ENCODE results near the gene TIMM10B.

Gene TIMM10B, protein sequence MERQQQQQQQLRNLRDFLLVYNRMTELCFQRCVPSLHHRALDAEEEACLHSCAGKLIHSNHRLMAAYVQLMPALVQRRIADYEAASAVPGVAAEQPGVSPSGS

DNA sequence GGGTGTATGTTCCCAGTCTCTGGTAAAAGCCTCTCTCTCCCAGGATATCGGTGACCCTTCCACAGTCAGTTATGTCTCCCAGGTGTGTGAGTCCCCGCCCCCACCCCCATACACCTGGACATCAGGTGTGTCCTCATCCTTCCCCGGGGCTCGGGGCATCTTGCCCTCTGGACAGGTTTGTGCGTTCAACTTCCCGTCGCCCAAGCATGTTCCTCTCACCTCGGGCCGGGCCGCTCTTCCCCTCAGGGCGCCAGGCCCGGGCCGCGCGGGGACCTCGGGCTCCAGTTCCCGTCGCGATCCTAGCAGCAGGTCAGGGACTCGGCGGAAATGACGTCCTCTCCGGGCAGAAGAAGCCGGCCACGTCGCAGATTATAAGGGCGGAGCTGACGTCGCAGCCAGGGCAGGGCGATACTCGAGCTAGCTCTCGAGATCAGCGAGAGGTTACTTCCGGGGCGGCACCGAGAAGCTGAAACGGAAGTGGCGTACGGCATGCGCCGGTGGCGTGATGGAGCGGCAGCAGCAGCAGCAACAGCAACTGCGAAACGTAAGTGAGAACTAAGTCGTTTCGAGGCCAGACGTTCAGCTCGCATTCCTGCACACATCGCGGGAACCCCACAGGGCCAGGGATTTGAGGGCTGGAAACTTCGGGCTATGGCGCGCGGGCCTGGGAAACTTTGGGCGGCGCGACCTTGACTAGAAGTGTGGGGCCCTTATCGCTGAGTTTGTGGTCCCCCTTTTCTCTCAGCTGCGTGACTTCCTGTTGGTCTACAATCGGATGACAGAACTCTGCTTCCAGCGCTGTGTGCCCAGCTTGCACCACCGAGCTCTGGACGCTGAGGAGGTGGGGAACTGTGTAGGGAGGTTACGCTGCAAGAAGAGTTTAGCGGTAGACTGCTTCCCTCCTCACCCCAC is at the start of gene TIMM10B, which contains the start of gene ARFIP2:
TIMM10B (plus strand) TSS at position 490 of the 912 bp plus-strand sequence; CDS start at position 506, 16 bp downstream.
ARFIP2 (minus strand) TSS at position 320 of the 912 bp plus-strand sequence. CDS start 910 bp downstream, outside the sequence.
- peak; percentile 87 for DNase-seq (ENCODE audit: low read depth)

DNA sequence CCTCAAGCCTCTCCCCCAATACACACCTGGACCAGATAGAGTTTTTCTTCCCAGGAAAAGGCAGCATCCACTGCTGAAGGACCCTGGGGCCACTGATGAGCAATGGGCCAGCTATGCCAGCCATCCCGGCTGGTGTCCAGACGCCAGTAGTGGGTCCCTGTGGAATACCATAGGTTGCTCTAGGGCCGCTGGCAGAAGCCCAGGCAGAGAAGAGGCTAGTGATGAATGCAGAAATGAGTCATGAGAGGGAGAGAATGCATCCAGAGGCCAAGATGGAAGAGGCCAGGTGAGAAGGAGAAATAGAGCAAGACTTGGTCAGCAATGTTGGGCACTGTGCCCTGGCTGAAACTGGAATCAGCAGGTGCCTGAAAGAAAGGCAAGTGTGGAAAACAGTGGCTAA is 49.4 kb upstream of the TIMM10B start:
- peak; percentile 70 for DNase-seq (ENCODE audit: low read depth)

DNA sequence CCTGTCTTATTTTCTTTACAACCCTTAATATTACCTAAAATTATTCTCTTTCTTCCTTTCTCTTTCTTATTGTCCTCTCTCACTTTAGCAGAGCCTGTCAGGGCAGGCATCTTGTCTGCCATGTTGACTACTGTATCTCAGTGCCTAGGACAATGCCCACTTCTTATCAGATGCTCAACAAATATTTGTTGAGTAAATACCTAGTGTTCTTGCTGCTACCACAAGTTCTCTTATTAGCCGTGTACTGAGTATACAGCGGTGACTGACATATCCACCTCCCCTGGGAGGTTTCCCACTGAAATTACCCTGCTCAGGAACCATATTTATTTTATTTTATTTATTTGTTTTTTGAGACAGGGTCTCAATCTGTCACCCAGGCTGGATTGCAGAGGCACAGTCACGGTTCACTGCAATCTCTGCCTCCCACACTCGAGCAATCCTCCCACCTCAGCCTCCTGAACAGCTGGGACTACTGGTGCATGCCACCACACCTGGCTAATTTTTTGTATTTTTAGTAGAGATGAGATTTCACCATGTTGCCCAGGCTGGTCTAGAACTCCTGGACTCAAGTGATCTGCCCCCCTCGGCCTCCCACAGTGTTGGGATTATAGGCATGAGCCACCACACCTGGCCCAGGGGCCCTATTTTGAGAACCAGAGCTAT is 47.2 kb upstream of the TIMM10B start:
- no peak for DNase-seq (ENCODE audit: low read depth)

DNA sequence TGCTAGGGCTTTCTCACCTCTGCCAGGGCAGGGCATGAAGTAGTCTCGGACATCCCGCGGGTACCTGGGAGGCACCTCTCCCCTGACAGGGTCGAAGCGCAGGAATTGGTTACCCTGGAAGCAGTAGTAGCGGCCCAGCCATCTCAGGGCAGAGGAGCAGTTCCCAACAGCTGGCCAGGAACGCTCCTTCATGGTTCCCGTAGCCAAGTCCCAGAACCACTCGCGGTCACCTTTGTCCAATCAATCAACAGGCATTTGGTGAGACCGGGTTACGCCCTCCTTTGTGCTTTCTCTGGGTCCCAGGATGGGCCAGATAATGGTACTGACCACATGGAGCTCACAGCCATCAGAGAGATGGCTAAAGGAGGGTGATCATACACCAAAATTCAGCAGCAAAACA is 43.9 kb upstream of the TIMM10B start:
- DNase-seq (ENCODE audit: low read depth): no peak

DNA sequence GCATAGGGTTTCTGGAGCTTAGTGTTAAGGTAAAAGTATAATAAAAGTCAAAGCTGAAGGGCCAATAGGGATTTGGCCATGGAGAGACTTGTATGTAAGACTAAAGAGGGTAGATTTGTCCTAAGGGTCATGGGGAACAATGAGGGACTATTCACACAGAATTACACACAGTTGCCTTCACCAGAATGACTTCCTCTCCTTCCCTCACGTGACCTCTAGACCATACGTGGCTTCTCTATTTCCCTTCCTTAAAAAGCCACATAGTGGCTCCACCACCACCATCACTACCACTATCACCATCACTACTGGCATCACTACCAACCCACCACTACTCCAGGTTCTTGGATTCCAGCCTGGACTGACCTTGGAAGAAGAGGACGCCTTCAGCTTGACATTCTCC is 43.3 kb upstream of the TIMM10B start:
- DNase-seq (ENCODE audit: low read depth): no peak

DNA sequence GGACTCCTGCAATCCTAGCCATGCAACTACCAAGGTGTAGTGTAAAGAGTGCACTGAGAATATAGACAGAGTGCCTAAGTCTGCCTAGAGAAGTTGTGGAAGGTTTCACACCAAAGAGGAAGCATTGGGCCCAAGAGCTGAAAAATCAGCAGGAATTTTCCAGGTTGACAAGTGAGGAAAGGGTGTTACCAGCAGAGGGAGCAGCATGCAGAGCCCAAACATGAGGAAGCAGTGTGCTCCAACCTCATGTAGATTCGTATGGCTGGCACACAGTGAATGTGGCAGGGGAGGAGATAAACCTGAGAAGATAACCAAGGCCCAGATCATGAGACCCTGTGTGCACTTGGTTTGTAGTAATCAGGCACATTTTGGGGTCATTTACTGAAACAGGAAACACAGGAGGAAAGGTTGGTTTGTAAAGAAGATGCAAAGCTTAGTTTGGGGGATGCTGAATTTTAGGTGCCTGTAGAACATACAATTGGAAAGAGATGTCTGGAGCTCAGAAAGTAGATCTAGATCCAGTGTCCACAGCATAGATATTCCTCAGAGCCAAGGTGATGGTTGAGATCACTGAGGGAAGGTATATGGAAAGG is 42.2 kb upstream of the TIMM10B start:
- DNase-seq (ENCODE audit: low read depth): no peak

DNA sequence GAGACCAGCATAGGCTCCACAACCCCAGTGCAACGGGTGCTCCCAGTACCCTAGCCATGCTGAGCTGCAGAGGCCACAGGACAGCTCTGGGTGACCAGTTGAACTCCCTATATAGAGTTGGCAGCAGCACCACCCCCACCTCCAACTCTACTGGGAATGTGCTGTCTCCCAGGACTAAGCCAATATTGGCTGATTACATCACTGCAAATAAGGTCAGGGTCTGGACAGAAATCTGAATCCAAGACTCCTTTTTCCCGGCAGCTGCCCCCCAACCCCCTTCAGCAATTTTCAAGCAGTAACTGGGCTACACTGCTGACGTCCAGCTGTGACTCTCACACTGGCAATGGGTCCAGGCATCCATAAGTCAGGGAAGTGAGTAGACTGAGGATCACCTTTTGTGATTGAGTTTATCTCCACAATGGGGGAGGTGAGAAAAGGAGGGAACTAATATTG is 40.4 kb upstream of the TIMM10B start, which contains the start of gene HPX:
HPX (minus strand) TSS at position 82 of the 453 bp plus-strand sequence; CDS start at position 58, 24 bp downstream.
- no peak for DNase-seq (ENCODE audit: low read depth)

DNA sequence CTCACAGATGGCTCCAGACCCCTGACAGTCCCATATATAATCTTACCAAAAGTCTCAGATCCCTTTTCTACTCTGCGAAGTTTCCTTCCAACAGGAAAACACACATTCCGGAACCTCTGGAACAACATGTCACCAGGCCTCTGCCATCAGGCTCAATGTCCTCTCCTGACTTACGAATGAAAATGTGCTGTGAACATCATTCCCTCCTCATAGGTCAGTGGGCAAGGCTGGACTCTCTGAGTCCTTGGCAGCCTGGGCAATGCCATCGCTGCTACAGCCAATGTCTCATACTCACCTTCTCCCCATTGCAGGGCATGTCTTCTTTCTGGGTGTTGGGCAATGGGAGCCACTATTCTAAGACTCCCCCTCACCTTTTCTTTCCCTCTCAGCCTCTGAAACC is 38.9 kb upstream of the TIMM10B start:
- DNase-seq (ENCODE audit: low read depth): no peak

DNA sequence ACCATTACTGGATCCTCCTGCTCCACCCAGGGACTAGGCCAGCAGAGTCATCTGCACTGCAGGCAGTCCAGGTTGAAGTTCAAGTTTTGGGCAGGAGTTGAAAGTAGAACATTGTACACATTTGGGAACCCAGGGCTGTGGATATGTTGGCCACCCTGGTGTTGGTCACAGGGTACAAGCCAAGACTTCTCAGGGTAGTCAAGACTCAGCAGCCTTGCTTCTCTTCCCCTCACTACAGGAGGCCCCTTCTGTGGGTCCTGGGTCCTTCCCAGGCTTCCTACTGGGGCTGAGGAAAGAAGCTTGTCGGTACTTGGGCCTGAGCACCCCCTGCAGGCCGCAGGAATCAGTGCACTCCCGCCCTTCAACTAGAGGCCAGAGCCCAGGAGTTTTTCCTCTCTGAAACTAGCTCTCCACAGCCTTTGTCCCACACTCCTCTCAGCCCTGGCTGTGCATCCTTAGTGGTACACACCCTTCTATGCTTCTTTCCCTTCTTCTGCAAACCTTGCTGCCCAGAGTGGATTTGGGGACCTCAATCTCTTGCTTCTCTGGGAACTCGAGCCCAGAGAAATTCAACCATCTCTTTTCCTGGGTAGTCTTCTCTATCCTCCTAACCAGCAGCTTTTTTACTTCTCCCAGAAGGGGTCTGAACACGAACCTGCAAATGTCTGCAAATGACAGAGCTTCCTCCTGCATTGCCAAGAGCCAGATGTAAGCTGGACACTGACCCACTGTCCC is 37.9 kb upstream of the TIMM10B start:
- peak; percentile 23 for DNase-seq (ENCODE audit: low read depth)

DNA sequence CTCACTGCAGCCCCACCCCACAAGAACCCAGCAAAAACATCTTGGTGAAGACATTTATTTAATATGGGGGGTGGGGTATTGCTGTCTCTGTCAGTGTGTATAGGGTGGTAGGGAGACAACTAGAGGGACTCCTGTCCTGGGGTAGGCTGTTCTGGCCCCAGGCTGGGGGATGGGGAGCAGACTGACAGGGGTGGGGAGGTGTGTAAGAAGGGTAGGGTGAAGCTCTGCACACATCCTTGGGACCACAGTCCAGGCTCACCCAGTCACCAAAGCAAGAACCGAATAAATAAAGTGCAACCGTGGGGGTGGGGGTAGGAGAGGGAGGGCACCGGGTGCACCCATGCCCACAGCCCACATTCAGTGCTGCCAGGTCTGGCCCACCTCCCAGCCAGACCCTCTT is 32.7 kb upstream of the TIMM10B start:
- DNase-seq (ENCODE audit: low read depth): no peak

DNA sequence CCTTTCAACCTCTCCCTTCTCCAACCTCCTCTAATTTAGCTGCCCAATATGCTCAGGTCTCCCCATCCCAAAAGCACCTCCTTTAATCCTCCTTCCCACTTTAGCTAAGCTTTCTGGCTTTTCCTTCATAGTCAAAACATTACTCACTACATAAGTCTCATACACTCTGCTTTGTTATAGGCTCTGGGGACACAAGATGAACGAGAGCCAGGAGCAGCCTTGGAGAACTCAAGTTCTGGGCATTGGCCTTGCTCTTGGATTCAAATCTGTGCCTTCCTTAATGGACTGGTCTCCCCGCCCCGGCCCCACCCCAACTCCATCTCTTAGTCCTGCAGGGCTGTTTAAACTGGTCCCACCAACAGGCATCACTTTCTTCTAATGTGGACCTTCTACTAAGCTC is 29.1 kb upstream of the TIMM10B start:
- DNase-seq (ENCODE audit: low read depth): no peak

DNA sequence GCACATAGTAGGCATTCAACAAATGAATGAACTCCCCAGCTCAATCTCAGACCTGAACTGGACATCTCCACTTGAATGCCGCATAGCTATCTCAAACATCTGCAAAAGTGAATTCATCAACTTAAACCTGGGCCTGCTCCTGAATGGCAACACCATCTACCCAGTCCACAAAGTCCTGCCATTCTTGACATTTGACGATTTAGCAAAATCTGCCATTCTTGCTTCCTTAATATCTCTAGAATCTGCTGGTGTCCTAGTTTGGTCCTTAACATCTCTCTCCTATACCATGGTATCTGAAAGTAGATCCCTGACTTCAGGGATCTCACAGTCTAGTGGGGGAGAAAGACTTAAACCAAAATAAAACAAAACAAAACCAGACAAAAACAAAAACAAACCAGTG is 28.1 kb upstream of the TIMM10B start:
- no peak for DNase-seq (ENCODE audit: low read depth)

DNA sequence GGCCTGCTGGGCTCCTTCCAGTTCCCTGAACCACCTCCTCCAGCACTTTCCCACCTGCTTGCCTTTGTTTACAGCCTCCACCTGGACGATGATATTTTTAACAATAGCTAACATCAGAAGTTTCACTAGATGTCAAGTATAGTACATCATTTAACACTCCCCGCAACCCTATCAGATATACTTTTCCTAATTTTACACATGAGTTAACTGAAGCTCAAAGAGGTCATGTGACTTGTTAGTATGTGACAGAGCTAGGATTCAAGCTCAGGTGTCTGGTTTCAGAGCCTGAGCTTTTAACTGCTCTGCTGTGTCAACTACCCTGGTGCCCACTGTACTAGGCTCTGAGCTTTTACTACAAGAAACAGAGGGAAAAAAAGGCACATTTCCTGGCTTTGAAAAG is 26.2 kb upstream of the TIMM10B start:
- no peak for DNase-seq (ENCODE audit: low read depth)

DNA sequence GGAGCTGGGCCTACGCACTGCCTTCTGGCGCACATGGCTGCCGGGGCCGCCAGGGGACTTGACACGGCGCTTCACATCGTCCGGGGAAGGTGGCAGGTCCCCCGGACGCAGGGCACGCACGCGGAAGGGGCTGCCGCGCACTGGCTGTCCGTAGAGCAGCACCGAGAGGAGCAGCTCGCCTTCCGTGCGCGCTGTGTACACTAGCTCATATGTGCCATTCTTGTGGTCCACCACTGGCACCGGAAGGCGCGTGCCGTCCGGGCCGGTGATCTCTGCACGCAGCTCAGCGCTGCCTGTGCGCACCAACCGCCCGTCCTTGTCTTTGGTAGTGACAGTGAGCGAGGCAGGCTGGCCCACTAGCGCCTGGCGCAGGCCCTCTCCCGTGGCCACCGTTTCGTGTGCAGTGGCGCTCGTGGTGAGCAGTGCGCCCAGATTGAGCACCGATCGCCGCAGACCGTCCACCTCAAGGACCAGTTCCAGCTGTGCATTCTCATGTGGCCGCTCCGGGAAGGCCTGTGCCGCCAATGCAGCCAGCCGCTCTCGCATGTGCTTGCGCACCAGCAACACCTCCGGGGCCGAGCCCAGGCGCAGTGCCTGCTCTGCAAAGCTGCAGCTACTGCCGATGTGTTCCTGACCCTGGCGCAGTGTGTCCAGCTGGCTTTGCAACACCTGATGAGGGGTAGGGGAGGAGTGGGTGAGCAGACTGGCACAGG is 24.8 kb upstream of the TIMM10B start:
- no peak for DNase-seq (ENCODE audit: low read depth)

DNA sequence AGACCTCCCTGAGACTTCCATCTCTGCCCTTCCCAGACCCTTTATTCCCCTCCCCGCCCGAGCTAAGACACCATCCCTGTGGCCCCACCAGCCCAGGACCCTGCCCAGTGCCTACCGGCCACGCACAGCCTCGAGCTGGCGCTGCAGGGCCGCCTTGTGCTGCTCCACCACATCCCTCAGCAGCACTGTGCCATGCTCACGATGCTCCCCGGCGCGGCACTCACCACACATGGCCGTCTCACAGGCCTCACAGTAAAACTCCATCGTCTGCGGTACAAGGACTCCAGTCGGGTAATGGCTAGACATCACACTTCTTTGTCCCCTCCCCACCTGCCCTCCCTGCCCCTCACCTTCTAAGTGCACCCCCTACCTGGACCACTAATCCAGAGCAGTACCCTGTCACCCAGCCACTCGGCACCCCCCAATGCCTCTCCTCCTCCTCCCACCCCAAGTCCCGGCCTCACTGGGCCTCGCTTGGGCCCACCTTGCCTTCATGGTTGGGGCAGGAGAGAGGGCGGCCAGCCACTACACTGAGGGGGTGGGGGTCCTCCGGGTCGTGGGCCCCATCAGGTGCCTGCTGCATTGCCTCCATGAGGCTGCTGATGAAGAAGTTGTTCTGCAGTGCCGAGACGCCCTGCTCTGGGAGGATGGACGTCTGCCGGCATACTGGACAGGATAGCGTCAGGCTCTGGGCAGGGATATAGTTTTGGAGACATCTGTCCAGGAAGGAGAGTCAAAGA is 23.6 kb upstream of the TIMM10B start:
- DNase-seq (ENCODE audit: low read depth): no peak

DNA sequence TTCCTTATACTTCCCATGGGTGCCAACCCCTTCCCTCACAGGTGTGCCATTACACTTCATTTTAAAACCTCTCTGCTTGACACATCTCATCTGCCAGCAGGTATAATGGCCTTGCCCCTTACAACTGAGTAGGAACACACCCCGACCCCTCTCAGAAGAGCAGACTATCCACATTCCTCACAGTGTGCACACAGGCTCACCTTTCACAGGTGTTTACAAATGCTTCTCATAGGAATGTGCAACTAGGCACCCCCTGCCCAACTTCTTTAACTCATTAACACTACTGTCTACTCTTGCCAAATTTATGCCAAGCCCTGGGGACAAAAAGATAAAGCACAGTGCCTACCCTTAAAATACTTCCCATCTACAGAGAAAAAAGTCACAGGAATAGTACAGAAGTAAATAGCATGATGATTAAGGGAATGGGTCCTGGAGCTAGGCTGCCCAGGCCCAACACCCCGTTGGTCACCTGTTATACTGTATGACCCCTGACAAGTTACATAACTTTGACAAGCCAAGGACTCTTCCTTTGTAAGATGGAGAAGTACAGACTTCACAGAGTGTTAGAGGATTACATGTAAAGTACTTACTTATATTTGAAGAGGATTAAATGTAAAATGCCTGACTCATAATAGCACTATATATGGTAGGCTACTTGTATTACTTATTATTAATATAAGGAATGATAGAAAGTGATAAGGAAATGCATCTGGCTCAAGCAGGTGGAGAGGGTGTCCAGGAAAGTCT is 22.8 kb upstream of the TIMM10B start:
- DNase-seq (ENCODE audit: low read depth): no peak

DNA sequence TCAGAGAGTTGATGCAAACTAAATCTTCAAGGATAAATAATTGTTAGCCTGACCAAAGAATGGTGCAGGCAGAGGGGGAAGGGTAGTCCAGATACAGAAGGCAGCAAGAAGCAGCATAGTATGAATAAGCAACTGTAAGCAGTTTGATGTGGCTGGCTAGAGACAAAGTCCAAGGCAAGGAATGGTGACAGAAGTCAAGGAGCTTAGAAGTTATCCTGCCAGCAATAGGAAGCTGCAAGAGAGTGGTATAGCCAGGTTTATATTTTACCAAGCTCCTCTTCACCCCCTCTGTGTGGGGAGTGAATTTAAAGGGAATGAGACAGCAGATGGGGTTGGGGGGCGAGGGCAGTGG is 22.2 kb upstream of the TIMM10B start:
- no peak for DNase-seq (ENCODE audit: low read depth)

DNA sequence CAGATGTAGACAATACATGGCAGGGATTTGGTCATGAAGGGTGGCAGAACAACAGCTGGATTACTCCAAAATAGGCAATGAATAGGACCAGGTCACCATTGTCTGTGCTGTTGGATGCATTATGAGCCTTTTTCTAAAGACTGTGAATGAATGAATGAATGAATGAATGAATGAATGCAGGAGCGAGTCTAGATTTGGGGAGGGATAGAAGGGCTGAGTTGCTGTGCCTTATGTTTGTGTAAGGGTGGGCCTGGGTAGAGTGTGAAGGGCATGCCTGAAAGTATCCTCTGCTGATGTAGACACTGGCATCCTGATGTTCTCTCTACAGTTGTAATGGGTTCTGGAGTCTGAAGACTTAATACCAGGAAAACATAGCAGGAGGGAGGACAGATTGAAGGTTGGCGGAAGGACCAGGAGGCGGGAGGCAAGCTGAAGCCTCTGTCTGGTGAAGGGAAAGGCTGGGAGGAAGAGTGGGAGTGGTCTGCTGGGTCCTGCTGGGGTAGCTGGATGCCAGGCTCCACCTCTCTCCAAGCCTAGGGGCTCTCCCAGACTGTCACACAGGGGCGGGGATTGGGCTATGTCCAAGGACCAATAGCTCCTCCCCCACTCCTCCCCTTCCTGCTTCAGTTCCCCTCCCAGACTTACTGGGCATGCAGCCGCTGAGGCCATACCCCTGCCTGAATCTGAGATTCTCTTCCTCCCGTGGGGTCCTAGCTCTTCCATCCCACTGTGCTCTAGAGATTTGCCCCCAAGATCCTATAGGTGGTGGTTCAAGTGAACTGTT is 12.4 kb upstream of the TIMM10B start:
- no peak for DNase-seq (ENCODE audit: low read depth)

DNA sequence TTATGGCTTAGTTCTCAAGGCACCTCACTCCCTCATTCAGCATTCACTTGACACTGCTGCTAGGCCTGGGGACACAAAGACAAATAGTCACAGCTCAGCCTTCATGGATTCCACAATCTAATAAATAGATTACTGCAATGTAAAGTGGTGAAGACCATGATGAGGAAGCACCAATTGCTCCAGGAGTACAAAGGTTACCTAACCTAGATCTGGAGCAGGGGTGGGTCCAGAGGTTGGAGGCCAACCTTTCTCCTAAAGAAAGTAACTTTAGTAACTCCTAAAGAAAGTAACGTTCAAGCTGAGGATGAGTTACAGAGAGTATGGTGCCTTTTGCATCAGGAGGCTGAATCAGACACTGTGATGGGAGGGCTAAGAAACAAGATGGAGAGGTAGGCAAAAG is 11.7 kb upstream of the TIMM10B start:
- no peak for DNase-seq (ENCODE audit: low read depth)

Data from HS-27A (cell line).